GM21381 (cell line): ENCODE measurements around the gene TP63.
"Not testable (repeated sequence)": the region's sequence is repeated elsewhere in the genome, so short reads cannot be mapped to it uniquely, and the experiment has no call there.

Source experiments
- ATAC-seq: cut with Tn5 transposase; IDR thresholded peaks from one replicate; pipeline ENCODE4 v1.9.1; 2021; ENCODE audit warnings: mild to moderate bottlenecking, moderate library complexity; ENCODE audit not compliant: unreplicated experiment

The TP63 gene

GRCh38 chr3:189625071-189625470 is 6.1 kb upstream of the TP63 start:
- ATAC-seq: no peak

DNA sequence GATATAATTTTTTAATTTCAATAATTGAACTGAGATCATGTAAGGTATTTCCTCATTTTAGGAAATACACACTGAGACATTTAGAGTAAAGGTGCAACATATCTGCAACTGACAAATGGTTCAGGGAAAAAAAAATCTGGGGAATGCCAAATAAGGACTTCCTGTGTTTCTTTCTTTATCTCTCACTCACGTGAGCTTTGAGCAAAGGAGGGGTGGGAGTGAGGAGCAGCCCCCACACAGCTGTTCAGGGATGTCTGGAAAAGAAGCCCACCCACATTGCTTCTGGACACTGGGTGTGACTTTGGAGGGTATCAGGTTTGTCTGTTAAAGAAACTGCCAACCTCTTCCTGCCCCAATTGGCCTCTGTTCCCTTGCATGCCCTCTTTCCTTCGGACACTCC is 5.6 kb upstream of the TP63 start:
- no peak for ATAC-seq

- no peak for ATAC-seq
These were observed 4.9 kb upstream of the TP63 start for GRCh38 chr3:189626286-189626685.

DNA sequence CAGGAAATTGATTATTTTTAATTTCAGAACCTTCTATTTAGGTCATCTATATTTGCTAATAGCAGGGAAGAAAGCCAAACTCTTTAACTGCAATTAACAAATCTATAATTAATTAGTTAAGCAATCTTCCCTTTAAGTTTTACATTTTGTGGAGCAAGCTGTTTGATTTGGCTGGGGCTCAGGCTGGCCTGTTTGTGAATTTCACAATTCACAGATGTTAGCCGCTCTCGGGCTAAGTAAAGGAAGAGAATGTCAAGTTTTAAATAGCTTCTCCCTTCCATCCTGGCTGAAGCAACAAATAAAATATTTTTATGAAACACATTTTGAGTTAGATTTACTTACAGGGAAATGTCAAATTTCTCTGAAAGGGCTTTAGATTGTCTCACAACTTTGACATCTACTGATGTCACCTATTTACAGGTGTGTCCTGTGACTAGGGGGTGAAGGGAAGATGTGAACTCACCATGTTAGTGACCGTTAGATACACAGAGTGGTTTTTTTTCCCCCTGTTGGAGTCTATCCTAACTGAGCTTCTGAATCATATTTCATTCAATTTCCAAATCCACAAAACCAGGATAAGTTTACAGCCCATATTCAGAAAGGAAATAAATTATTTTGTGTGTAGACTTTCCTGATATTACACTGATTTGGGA is 1.3 kb upstream of the TP63 start:
- ATAC-seq: no peak

DNA sequence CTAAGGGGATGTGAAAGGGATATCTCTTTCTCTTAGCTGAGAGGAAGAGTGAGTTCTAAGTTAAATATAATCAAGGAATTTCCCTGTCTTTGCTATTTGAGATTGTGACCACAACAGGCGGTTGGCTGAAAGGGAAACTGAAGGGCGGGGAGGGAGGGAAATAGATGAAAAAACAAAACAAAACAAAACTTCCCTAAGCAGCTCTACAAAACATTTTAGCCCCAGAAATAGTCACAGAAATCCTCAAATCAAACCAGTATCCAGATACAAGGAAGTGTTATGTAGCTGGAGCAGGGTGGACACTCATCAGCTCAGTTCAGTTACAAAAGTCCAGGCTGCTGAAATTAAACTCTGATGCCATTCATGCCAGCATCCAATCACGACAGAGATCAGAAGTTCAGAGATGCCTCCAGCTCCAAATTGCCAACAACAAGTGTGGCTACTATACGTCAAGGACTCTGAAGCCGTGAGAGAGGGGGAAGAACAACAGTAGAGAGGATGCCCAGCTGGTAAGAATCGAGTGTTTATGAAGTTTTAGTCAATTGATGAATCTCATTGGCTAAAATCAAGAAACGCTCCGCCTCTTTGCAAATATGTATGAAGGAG is 319 bp upstream of the TP63 start:
- ATAC-seq: peak; percentile 57

DNA sequence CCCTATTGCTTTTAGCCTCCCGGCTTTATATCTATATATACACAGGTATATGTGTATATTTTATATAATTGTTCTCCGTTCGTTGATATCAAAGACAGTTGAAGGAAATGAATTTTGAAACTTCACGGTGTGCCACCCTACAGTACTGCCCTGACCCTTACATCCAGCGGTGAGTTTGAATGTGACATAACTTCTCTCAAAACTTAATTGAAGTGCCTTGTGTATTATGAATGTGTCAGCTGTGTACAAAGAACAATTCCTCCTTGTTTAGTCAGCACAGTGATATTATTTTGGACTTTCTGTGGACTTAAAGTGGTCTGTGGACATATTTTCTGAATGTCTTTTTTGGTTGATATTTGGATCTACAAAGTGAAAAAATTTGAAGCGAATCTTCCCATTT is 220 bp downstream of the TP63 start:
- ATAC-seq: no peak

GRCh38 chr3:189632242-189632641 is 1.1 kb downstream of the TP63 start:
- no peak for ATAC-seq

DNA sequence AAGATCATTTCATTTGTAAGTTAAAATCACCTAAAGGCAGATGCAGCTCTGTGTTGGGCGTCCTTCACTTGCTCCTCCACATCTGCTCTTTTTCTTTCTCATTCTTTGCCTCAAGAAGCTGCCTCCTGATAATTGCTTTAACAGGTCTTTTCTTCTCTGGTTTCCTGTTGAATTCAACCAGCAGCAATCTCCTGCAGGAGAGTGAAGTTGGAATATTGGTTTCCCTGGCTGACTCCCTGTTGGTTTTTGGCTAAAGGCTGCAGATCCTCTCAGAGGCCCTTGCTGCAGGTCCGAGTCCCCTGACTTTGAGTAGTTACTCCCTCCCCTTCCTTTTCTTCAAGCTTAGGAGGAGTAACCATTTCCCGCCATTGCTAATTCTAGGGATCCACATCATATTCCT is 4.2 kb downstream of the TP63 start:
- ATAC-seq: no peak

GRCh38 chr3:189636048-189636447 is 4.9 kb downstream of the TP63 start:
- no peak for ATAC-seq

DNA sequence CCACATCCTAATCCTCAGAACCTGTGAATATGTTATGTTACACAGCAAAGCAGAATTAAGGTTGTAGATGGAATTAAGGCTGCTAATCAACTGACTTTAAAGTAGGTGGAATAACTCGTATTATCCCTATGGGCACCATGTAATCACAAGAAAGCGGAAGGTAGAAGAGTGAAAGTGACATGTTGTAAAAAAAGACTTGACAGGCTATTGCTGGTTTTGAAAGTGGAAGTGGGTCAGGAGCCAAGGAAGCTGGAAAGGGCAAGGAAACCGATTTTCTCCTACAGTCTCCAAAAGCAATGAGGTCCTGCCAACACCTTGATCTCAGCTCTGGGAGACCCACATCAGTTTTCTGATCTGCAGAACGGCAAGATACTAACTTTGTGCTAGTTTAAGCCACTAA is 6.6 kb downstream of the TP63 start:
- ATAC-seq: no peak

- no peak for ATAC-seq
These were observed 7.3 kb downstream of the TP63 start for GRCh38 chr3:189638276-189639031.

DNA sequence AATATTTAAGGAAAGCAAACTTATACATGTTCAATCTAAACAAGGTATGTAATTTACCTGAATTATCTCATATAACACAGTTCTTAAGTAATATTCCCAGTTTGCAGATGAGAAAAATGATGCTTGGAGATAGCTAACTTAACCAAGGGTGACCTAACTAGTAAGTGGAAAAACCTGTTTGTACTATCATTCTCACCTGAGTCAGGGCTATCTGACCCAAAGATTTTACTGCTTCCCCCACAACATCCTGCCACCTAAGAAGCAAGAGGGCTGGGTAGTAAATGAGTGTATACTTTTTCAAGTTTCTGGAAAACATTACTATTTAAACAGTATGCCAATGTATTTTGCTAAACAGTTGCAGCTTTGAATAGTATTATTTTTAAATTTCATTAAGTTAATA is 10.6 kb downstream of the TP63 start:
- ATAC-seq: no peak

DNA sequence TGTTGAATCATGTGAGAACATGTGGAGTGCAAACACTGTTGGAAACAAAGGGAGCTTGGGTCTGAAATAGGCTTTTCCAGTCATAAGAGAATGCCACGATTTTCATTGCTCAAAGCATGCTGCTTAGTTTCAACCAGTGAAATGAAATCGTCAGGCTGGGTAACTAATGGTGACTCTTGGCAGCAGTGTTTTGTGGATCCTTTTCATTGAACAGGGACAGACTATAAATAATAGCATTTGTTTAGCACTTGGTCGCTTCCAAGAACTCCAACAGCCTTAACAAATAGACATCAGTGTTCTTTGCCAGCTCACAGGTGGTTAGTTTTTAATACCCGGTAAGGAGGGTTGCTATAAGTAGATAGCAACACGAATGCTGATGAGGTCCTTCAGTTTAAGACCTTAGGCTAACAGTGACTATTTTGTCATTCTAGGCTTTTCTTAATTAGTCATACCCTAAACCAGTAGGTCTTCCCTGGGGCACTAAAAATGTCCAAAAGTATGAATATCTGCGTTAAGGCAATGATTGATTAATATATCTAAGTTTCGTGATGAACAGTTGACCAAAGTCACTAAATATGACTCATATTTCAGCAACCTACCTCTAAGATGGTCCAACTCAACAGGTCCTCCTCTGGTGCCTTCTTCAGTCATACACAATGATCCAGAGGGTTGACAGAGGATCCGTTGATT is 15.8 kb downstream of the TP63 start:
- ATAC-seq: no peak

- ATAC-seq: no peak
These were observed 20.9 kb downstream of the TP63 start for GRCh38 chr3:189652042-189652441.

GRCh38 chr3:189655617-189656016 is 24.4 kb downstream of the TP63 start:
- no peak for ATAC-seq

DNA sequence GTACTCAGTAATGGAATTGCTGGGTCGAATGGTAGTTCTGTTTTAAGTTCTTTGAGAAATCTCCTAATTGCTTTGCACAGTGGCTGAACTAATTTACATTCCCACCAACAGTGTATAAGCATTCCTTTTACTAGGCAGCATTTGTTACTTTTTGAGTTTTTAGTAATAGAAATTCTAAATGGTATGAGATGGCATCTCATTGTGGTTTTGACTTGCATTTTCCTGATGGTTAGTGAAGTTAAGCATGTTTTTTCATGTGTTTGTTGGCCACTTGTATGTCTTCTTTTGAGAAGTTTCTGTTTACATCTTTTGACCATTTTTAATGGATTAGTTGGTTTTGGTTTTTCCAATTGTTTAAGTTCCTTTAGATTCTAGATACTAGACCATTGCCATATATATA is 28.4 kb downstream of the TP63 start:
- ATAC-seq: no peak

DNA sequence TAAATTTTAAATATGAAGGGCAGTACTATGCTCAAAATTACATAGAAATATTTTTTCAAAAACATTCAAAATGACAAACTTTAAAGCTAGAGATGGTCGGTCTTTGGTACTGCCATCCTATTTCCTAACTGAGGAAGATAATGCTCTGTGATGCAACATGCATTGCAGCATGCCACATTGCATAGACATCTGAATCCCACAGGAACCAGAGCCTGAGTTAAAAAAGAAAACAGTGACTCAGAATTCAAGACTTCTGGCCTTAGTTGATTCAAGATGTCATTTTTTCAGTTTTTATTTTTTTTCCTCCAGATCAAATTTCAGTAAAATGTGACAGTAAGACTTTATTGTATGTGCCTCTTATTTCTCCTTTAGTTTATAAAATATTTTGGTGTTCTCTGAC is 33.1 kb downstream of the TP63 start:
- no peak for ATAC-seq

DNA sequence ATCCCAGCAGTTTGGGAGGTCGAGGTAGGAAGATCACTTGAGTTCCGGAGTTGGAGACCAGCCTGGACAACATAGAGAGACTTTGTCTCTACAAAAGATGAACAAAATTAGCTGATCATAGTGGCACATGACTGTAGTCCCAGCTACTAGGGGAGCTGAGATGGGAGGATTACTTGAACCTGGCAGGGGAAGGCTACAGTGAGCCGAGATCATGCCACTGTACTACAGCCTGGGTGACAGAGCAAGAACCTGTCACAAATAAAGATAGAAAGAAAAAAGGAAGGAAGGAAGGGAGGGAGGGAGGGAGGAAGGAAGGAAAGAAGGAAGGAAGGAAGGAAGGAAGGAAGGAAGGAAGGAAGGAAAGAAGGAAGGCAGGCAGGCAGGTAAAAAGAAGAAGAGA is 41.2 kb downstream of the TP63 start:
- not testable (repeated sequence) for ATAC-seq

DNA sequence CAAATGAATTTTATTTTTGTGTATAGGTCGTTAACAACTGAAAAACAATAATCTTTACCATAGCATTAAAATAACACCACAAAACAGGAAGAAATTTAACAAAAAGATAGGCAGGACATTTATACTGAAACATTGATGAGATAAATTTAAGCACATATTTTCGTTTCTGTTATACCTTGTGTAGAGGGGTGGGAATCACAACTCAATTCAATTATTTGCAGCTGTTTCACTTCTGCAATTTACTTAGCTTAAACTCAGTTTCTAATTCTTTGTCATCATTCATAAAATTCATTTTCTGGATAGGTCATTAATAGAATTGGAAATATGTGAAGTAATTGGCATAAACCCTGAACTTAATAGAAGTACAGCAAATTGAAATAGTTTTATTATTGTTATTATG is 42.3 kb downstream of the TP63 start:
- ATAC-seq: peak; percentile 74

DNA sequence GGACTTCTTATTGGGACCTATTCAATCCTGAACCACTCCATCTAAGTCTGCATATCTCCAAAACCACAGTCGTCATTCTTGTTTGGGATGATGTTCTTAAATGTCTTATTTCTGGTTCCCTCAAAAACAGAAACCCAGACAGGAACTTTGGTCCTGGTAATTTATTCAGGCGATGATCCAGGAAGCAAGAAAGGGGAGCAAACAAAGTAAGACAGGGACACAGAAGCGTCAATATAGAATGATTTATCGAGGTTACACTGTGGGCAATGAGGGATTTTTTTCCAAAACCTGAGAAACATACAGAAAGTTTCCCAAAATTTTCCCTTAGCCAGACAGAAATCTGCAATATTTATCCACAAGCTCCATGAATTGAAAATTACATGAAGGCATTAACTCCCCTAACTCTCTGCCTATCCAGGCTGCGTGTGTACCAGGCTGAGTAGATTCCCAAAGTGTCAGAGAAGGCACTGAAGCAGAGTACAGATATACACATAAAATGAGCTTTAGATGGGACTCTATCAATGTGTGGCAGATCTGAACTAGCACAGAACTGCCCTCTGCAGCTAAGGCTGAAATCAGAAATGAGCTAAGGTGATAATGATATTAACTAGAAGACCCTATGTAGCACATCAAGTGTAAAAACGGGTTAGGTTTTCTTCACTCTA is 43.2 kb downstream of the TP63 start:
- no peak for ATAC-seq

- no peak for ATAC-seq
These were observed 46.5 kb downstream of the TP63 start for GRCh38 chr3:189677667-189678066.
